Muscle of arm (tissue), 12 donors: Measurements from ENCODE around the gene FBXW4. TPM values are rescaled to one million over a fixed set of nuclear protein-coding genes. Genes with fewer than 3 reads are reported as not detected.

Source experiments
- DNase-seq: peaks from one replicate; pipeline ENCODE4 v3.0.0-alpha.2; 2013
- polyA plus RNA-seq, 12 donors: library from polyadenylated mRNA; unstranded; fragments of 120-200 nt; gene quantifications; one replicate each; pipeline ENCODE4 v1.2.1, GENCODE V29; 2013; ENCODE audit not compliant: insufficient read length in 12 of 12

FBXW4 gene
- polyA plus RNA-seq, 12 donors: 25.0 to 55.3 (median 49.9) TPM; not detected in 1

- peak; percentile 98 for DNase-seq
Observed at GRCh38 chr10:101587725-101588653, 107.0 kb downstream of the FBXW4 start, which contains the start of the genes DPCD and POLL. Gene DPCD (plus strand): TSS chr10:101588321. CDS start chr10:101588337, 16 bp downstream. Gene POLL (minus strand): TSS chr10:101588257. CDS start chr10:101587360, 897 bp downstream.

GRCh38 chr10:101585841-101586240 lies 109.1 kb downstream of the FBXW4 start:
- no peak for DNase-seq

- DNase-seq: no peak
Observed at GRCh38 chr10:101580486-101581399, 114.2 kb downstream of the FBXW4 start.

- no peak for DNase-seq
Observed at GRCh38 chr10:101579516-101579870, 115.5 kb downstream of the FBXW4 start.

- DNase-seq: no peak
Observed at GRCh38 chr10:101578803-101579515, 116.0 kb downstream of the FBXW4 start.

- DNase-seq: no peak
Observed at GRCh38 chr10:101578192-101578591, 116.8 kb downstream of the FBXW4 start.

- DNase-seq: no peak
Observed at GRCh38 chr10:101577121-101577871, 117.7 kb downstream of the FBXW4 start.

- DNase-seq: no peak
Observed at GRCh38 chr10:101576211-101576863, 118.6 kb downstream of the FBXW4 start.

GRCh38 chr10:101575580-101576210 lies 119.3 kb downstream of the FBXW4 start:
- no peak for DNase-seq

- DNase-seq: no peak
Observed at GRCh38 chr10:101575091-101575490, 119.9 kb downstream of the FBXW4 start.

- no peak for DNase-seq
Observed at GRCh38 chr10:101573885-101574753, 120.9 kb downstream of the FBXW4 start.

- no peak for DNase-seq
Observed at GRCh38 chr10:101572785-101573184, 122.2 kb downstream of the FBXW4 start.

- DNase-seq: no peak
Observed at GRCh38 chr10:101572126-101572525, 122.8 kb downstream of the FBXW4 start.

GRCh38 chr10:101571271-101571925 lies 123.6 kb downstream of the FBXW4 start:
- DNase-seq: no peak

GRCh38 chr10:101570428-101571270 lies 124.3 kb downstream of the FBXW4 start:
- no peak for DNase-seq

GRCh38 chr10:101569622-101570427 lies 125.1 kb downstream of the FBXW4 start:
- DNase-seq: peak; percentile 79

- DNase-seq: no peak
Observed at GRCh38 chr10:101569323-101569621, 125.7 kb downstream of the FBXW4 start.
